ENCODE data around the gene NAALADL2. TPM values are rescaled to one million over a fixed set of nuclear protein-coding genes. Genes with fewer than 3 reads are reported as not detected.

Gene NAALADL2
- polyA plus RNA-seq, 1 donor from 2014 or later: 1.6 TPM

- Histone ChIP-seq H3K4me2 (ENCODE audit: low read length) (no peak overlapping the region), H2AFZ (ENCODE audit: low read depth, low read length) (no peak overlapping the region), H3K9me3 (ENCODE audit: low read length) (no peaks in the 10 kb centered on the region), H3K79me2 (replicated peaks; ENCODE audit: insufficient read depth, low read length) (no peaks in the 10 kb centered on the region), H3F3A (ENCODE audit: insufficient read depth, low read length, poor library complexity, severe bottlenecking) (no peaks in the 10 kb centered on the region), H3K27me3 (ENCODE audit: insufficient read depth, low read depth, low read length) (no peaks in the 10 kb centered on the region), H3K9ac (ENCODE audit: low read length) (no peak overlapping the region), H3K4me3 (ENCODE audit: low read length) (no peak overlapping the region), H4K20me1 (ENCODE audit: insufficient read depth) (no peaks in the 10 kb centered on the region), H3K36me3 (ENCODE audit: insufficient read depth, low read length) (no peaks in the 10 kb centered on the region), H3K9me2 (ENCODE audit: insufficient read depth, low read length) (no peaks in the 10 kb centered on the region), H3K27ac (ENCODE audit: low read length) (no peak overlapping the region)
- TF ChIP-seq REST (IDR thresholded peaks at IDR 0.05; ENCODE audit: borderline replicate concordance) (no peak), POLR2AphosphoS5 (IDR thresholded peaks at IDR 0.05) (no peak), MXI1 (conservative IDR thresholded peaks at IDR 0.05; ENCODE audit: poor library complexity, severe bottlenecking) (no peak), EP300 (conservative IDR thresholded peaks at IDR 0.05; ENCODE audit: poor library complexity, severe bottlenecking) (no peak), RAD21 (conservative IDR thresholded peaks at IDR 0.05) (no peak), TAF1 (IDR thresholded peaks at IDR 0.05; ENCODE audit: low read depth) (no peak), EZH2 (IDR thresholded peaks at IDR 0.05; ENCODE audit: borderline replicate concordance, insufficient read depth, low read length, poor library complexity, severe bottlenecking) (no peak)
Measured at GRCh38 chr3:175240921-175241320, 381.8 kb downstream of the NAALADL2 start.

GRCh38 chr3:175242243-175242642 is 383.1 kb downstream of the NAALADL2 start:
- TF ChIP-seq SMC3 (conservative IDR thresholded peaks at IDR 0.05; ENCODE audit: poor library complexity): no peak
- TF ChIP-seq MXI1 (conservative IDR thresholded peaks at IDR 0.05; ENCODE audit: poor library complexity, severe bottlenecking): no peak
- TF ChIP-seq EP300 (conservative IDR thresholded peaks at IDR 0.05; ENCODE audit: poor library complexity, severe bottlenecking): no peak
- TF ChIP-seq TAF1 (IDR thresholded peaks at IDR 0.05; ENCODE audit: low read depth): no peak
- no peak for TF ChIP-seq REST (IDR thresholded peaks at IDR 0.05; ENCODE audit: borderline replicate concordance)
- TF ChIP-seq EZH2 (IDR thresholded peaks at IDR 0.05; ENCODE audit: borderline replicate concordance, insufficient read depth, low read length, poor library complexity, severe bottlenecking): no peak
- no peak for TF ChIP-seq CTCF (IDR thresholded peaks at IDR 0.05; ENCODE audit: poor library complexity, severe bottlenecking)
- no peak for TF ChIP-seq POLR2AphosphoS5 (IDR thresholded peaks at IDR 0.05)
- TF ChIP-seq RAD21 (conservative IDR thresholded peaks at IDR 0.05): no peak
- Histone ChIP-seq H3K9me3 (ENCODE audit: low read length) (no peaks in the 10 kb centered on the region), H3K9me2 (ENCODE audit: insufficient read depth, low read length) (no peaks in the 10 kb centered on the region), H2AFZ (ENCODE audit: low read depth, low read length) (no peak overlapping the region), H3K4me2 (ENCODE audit: low read length) (no peak overlapping the region), H3F3A (ENCODE audit: insufficient read depth, low read length, poor library complexity, severe bottlenecking) (no peaks in the 10 kb centered on the region), H3K36me3 (ENCODE audit: insufficient read depth, low read length) (no peaks in the 10 kb centered on the region), H3K4me3 (ENCODE audit: low read length) (no peak overlapping the region), H4K20me1 (ENCODE audit: insufficient read depth) (no peaks in the 10 kb centered on the region), H3K9ac (ENCODE audit: low read length) (no peak overlapping the region), H3K27ac (ENCODE audit: low read length) (no peak overlapping the region), H3K79me2 (replicated peaks; ENCODE audit: insufficient read depth, low read length) (no peaks in the 10 kb centered on the region), H3K27me3 (ENCODE audit: insufficient read depth, low read depth, low read length) (no peaks in the 10 kb centered on the region)
